ENCODE measurements around the gene LCOR. TPM values are rescaled to one million over a fixed set of nuclear protein-coding genes. Genes with fewer than 3 reads are reported as not detected.

LCOR gene
- total RNA-seq, 3 donors from 2014 or later (not counting 1 experiment from before 2014, with no cell fraction given) = 68.5 to 92.4 (median 87.7) TPM

GRCh38 chr10:96826438-96826837 is 5.7 kb upstream of the LCOR start:
- H3K4me1 Mint-ChIP-seq = peaks cover 12 to 13% of the 10 kb centered on the region in 2 donors
- no peaks in the 10 kb centered on the region for H3K9me3 Mint-ChIP-seq
- no peak overlapping the region for H3K27ac Mint-ChIP-seq
- TF ChIP-seq CTCF (IDR thresholded peaks at IDR 0.05) = no peak
- Histone ChIP-seq H3K27ac (ENCODE audit: low read length) (no peak overlapping the region), H3K9me3 (ENCODE audit: control insufficient read depth, insufficient read depth, low read length) (no peaks in the 10 kb centered on the region), H3K27me3 (ENCODE audit: control insufficient read depth, insufficient read depth, low read length) (no peaks in the 10 kb centered on the region), H3K4me1 (ENCODE audit: control insufficient read depth, insufficient read depth, low read length) (peaks cover 7% of the 10 kb centered on the region), H3K36me3 (ENCODE audit: control insufficient read depth, insufficient read depth, low read length) (no peaks in the 10 kb centered on the region), H3K4me3 (ENCODE audit: low read length) (no peak overlapping the region)
- intact Hi-C loops (cut with micrococcal nuclease) = no loop called here
- DNase-seq (no peak), ATAC-seq (no peak)
- H3K4me3 Mint-ChIP-seq = no peak overlapping the region
- whole genome bisulfite sequencing (ENCODE audit: insufficient coverage) = 92% methylated on average over 1 of the region's 1 CpG
- H3K36me3 Mint-ChIP-seq = no peaks in the 10 kb centered on the region
- no peaks in the 10 kb centered on the region for H3K27me3 Mint-ChIP-seq (ENCODE audit: low read depth in 2 of 2)

- Mint-ChIP-seq H3K4me3 (no peak overlapping the region), H3K27ac (no peak overlapping the region), H3K4me1 (peaks cover 19 to 22% of the 10 kb centered on the region in 2 donors), H3K9me3 (no peaks in the 10 kb centered on the region), H3K27me3 (ENCODE audit: low read depth in 2 of 2) (no peaks in the 10 kb centered on the region), H3K36me3 (no peaks in the 10 kb centered on the region)
- no peak overlapping the region for H3K4me3 ChIP-seq (ENCODE audit: low read length)
- H3K27ac ChIP-seq (ENCODE audit: low read length) = no peak overlapping the region
- H3K27me3 ChIP-seq (ENCODE audit: control insufficient read depth, insufficient read depth, low read length) = no peaks in the 10 kb centered on the region
- TF ChIP-seq CTCF (IDR thresholded peaks at IDR 0.05) = no peak
- H3K9me3 ChIP-seq (ENCODE audit: control insufficient read depth, insufficient read depth, low read length) = no peaks in the 10 kb centered on the region
- intact Hi-C loops (cut with micrococcal nuclease) = no loop called here
- DNase-seq = no peak
- peaks cover 11% of the 10 kb centered on the region for H3K4me1 ChIP-seq (ENCODE audit: control insufficient read depth, insufficient read depth, low read length)
- WGBS (ENCODE audit: insufficient coverage) = 97% methylated on average over 5 of the region's 5 CpGs
- no peaks in the 10 kb centered on the region for H3K36me3 ChIP-seq (ENCODE audit: control insufficient read depth, insufficient read depth, low read length)
- no peak for ATAC-seq
Observed at GRCh38 chr10:96828609-96829008, 3.5 kb upstream of the LCOR start.

- TF ChIP-seq CTCF (IDR thresholded peaks at IDR 0.05) = no peak
- WGBS (ENCODE audit: insufficient coverage) = 96% methylated on average over 4 of the region's 5 CpGs
- intact Hi-C loops (cut with micrococcal nuclease) = no loop called here
- H3K4me3 ChIP-seq (ENCODE audit: low read length) = no peak overlapping the region
- Mint-ChIP-seq H3K4me3 (no peak overlapping the region), H3K4me1 (peaks cover 24 to 28% of the 10 kb centered on the region in 2 donors), H3K27ac (no peak overlapping the region), H3K9me3 (no peaks in the 10 kb centered on the region), H3K27me3 (ENCODE audit: low read depth in 2 of 2) (no peaks in the 10 kb centered on the region), H3K36me3 (no peaks in the 10 kb centered on the region)
- ATAC-seq = no peak
- no peaks in the 10 kb centered on the region for H3K9me3 ChIP-seq (ENCODE audit: control insufficient read depth, insufficient read depth, low read length)
- no peaks in the 10 kb centered on the region for H3K27me3 ChIP-seq (ENCODE audit: control insufficient read depth, insufficient read depth, low read length)
- H3K27ac ChIP-seq (ENCODE audit: low read length) = no peak overlapping the region
- DNase-seq = no peak
- H3K36me3 ChIP-seq (ENCODE audit: control insufficient read depth, insufficient read depth, low read length) = no peaks in the 10 kb centered on the region
- peaks cover 14% of the 10 kb centered on the region for H3K4me1 ChIP-seq (ENCODE audit: control insufficient read depth, insufficient read depth, low read length)
Observed at GRCh38 chr10:96829029-96829773, 2.9 kb upstream of the LCOR start.

Data from natural killer cell (primary cell).